HG02981 (cell line): Measurements from ENCODE around the gene CPTP.
A peak's percentile ranks its signal among the peaks of the same experiment; 100 is the strongest.
"Not testable (repeated sequence)": the region's sequence is repeated elsewhere in the genome, so short reads cannot be mapped to it uniquely, and the experiment has no call there.

Experiments
- ATAC-seq: cut with Tn5 transposase; IDR thresholded peaks from one replicate; pipeline ENCODE4 v1.9.1; 2021; ENCODE audit warnings: mild to moderate bottlenecking, moderate library complexity; ENCODE audit not compliant: unreplicated experiment

The CPTP gene

DNA sequence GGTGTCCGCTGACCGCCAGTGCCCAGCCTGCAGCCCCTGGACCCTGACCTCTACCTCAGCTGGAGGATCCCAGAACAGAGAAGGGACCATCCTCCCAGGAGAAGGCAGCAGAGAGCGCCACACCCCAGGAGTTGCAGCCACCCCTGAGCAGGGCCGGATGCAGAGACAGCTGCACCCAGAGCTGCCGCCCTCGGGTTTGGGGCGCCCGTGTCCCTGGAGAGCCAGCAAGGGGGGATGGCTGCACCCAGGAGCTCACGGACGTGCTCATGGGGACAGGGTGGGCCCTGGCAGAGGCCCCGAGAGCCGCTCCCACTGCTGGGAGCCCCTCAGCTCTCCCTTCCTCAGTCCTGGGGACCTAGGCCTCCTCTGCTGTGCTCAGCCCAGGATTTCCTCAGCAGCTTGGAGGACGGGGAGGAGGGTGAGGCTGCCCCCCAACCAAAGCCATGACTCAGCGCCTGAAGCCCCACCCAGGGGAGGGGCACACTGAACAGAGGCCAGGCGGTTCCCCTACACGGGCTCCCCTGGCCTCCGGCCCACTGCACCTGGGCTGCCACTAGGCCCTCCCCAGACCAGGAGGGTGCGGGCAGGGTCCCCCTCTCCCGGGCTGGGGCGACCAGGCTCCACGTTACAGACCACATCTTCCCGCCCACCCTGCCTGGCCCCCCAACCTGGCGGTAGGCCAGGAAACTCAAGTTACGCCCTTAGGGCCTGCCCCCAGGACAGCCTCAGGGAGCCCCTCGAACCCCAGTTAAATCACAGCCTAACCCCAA, 19.1 kb upstream of the CPTP start:
- no peak for ATAC-seq

GRCh38 chr1:1306070-1306660, 18.4 kb upstream of the CPTP start:
- ATAC-seq = no peak

DNA sequence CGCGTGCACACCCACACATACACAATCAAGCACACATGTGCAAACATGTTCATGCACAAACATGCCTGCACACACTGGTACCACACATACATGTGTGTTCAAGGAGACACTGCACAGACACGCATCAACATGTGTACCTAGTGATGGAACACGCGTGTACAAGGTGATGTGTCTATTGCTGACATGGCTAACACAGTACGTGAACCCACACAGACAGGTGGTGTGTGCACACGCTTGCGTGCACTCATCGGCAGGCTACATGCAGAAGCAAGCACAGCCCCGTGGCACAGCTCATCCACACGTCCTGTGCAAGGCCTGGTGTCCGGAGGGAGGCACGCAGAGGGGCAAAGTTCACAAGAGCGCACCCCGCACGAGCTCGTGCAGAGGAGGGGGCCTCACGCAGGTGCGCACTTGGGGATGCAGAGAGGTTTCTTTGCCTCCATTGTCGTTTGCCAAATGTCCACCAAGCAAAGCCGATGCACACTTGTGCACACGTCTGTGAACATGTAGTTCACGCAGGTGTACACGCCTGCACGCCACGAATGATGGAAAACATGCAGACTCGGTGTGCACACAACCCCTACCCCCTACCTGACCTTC, 17.8 kb upstream of the CPTP start:
- ATAC-seq = no peak

DNA sequence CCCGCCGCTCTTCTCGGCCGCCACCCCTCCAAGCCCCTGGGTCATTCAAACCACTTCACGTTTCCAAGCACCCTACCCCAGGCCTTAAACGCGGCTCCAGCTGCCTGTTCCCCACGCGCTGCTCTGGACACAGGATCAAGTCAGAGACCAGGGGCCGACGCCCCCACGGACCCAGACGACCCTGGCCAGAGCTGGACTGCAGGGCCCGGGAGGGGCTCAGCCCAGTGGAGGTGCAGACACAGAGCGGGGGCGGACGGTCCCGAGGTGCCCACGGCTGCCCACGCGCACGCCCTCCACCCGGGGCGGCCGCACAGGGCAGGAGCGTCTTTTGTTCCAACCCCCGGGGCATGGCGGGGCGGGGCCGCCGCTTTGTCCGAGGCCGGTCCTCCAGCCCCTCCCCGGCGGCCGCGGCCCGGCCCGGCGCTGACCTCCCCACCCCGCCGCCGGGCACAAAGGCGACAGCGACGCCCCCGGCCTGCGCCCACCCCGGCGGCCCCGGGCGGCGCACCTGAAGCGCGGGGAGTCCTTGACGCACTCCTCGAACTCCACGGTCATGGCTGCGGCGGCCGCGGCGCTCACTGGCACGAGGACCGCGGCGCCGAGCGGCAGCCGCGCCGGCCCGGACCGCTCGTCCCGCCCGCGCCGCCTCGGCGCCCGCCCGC, 17.2 kb upstream of the CPTP start:
- ATAC-seq = no peak

GRCh38 chr1:1307923-1308755, 16.5 kb upstream of the CPTP start, which contains the start of the genes ACAP3 and PUSL1:
Gene ACAP3 (minus strand): TSS chr1:1307930. CDS start chr1:1307815, 115 bp downstream.
Gene PUSL1 (plus strand): TSS chr1:1308597. CDS start chr1:1308644, 47 bp downstream.
- ATAC-seq = peak; percentile 53

DNA sequence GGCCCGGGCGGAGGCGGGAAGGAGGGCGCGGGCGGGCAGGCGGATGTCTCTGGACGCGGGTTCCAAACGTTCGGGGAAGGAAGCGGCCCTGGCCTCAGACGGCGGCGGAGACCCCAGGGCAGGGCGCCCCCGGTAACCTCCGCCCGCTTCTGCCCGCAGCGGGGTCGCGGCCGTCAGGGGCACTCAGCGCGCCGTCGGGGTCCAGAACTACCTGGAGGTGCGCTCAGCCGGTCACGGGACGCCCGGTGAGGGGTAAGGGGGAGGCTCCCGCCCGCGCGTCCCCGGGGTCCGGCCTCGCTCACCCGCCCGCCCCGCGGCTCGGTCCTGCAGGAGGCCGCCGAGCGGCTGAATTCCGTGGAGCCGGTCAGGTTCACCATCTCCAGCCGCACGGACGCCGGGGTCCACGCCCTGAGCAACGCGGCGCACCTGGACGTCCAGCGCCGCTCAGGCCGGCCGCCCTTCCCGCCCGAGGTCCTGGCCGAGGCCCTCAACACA, 15.8 kb upstream of the CPTP start:
- peak; percentile 3 for ATAC-seq

DNA sequence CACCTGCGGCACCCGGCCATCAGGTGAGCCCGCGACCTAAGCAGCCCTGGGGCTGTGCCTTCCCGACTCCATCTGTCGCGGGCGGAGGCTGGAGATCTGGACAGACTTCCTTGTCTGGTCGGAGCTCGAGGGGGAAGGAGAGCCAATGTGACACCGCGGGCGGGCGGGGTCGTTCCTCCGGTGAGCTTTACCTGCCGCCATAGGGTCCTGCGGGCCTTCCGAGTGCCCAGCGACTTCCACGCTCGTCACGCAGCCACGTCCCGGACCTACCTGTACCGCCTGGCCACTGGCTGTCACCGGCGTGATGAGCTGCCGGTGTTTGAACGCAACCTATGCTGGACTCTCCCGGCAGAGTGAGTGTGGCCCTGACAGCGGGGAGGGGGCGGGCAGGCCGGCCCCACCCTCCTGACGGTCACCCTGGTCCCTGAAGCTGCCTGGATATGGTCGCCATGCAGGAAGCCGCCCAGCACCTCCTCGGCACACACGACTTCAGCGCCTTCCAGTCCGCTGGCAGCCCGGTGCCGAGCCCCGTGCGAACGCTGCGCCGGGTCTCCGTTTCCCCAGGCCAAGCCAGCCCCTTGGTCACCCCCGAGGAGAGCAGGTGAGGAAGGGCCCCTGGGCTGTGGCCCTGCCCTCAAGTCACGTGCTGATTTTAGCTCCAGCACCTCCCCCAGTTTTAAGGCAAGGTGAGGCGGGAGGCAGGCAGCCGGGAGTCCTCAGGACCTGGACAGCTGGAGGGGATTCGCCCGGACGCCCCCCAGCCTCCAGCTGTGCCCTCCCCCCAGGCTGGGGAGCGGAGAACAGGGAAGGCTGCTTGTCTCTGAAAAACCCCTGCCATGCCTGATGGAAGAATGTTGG, 15.1 kb upstream of the CPTP start:
- no peak for ATAC-seq

DNA sequence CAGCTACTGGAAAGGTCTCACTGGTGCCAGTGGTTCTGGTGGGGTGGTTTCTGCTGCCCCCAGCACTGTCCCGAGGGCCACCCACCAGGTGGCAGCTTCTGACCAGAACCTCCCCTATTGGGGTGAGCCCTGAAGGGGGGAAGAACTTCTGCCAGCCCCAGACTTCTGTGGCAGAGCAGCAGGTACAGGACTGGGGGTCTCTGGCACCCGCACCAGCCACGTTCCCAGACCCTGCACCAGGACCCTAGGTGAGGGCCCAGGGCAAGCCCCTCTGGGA, 14.6 kb upstream of the CPTP start:
- no peak for ATAC-seq

DNA sequence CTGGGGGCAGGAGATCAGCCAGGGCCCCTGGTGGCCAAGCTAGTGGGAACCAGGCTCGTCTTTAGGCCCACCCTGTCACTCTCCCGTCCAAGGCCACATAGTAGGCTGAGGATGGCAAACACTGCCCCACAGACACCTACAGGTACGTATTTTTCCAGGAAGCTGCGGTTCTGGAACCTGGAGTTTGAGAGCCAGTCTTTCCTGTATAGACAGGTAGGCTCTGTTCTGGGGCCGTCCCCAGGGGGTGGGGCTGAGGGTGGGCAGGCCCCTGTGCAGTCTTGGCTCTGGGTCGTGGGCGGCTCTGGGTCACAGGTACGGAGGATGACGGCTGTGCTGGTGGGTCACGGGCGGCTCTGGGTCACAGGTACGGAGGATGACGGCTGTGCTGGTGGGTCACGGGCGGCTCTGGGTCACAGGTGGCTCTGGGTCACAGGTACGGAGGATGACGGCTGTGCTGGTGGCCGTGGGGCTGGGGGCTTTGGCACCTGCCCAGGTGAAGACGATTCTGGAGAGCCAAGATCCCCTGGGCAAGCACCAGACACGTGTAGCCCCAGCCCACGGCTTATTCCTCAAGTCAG, 14.0 kb upstream of the CPTP start:
- no peak for ATAC-seq

- no peak for ATAC-seq
Observed at GRCh38 chr1:1311107-1312104, 13.2 kb upstream of the CPTP start.

DNA sequence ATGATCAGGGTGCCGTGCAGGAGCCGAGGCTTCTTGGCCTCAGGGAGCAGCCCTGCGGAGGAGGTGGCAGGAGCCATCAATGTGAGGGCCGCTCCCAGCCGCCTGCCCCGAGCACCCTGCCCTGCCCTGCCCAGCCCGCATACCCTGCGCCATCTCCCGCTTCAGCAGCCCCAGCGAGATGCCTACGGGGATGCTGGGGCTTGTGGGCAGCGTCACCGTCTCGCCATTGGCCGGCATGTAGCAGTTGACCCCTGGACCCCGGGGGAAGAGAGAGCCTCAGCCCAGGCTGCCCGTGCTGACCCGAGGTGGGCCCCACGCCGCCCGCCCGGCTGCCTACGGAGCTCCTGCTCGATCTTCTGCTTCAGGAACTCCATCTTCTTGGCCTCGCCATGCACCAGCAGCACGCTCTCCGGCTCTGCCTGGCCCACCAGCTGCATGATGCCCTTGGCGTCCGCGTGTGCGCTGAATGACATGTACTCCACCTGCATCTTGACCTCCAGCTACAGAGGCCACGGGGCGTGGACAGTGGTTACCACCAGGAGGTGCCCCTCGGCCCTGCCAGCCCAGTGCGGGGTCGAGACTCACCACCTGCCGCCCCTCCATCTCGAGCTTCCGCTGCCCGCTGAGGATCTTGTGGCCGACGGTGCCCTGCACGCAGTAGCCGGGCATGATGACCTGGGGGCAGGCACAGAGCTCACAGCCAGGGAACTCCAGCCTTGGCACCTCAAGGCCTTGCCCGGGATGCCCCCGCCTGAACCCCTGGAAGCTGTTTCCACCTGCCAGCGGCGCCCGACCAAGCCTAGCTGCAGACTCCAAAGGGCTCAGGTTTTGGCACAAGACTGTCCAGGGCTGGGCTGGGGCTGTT, 11.9 kb upstream of the CPTP start:
- no peak for ATAC-seq

GRCh38 chr1:1313500-1314236, 10.9 kb upstream of the CPTP start:
- no peak for ATAC-seq

DNA sequence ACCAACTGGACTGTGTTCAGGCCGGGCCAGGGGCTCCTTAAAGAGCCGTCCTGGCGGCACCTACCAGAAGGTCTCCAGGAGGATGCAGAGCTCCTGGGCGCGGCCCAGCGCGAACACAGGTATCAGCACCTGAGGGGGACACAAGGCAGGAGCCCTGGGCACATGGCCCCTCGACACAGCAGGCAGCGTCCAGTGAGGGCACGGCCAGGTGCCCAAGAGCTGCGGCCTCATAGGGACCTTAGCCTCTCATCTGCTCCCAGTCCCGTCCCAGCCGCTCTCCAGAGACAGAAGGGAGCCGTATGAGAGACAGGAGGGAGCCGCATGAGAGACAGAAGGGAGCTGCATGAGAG, 10.4 kb upstream of the CPTP start:
- no peak for ATAC-seq

- no peak for ATAC-seq
Observed at GRCh38 chr1:1314678-1315335, 9.8 kb upstream of the CPTP start.

- ATAC-seq = no peak
Observed at GRCh38 chr1:1315435-1315954, 9.1 kb upstream of the CPTP start.

GRCh38 chr1:1316199-1316598, 8.4 kb upstream of the CPTP start:
- ATAC-seq = not testable (repeated sequence)
